Measurements from ENCODE around the gene BHLHE23. TPM values are rescaled to one million over a fixed set of nuclear protein-coding genes. Genes with fewer than 3 reads are reported as not detected.

Gene BHLHE23
- polyA plus RNA-seq, 1 of the 3 experiments (the other 2 are of a cell fraction), result not detected

DNA sequence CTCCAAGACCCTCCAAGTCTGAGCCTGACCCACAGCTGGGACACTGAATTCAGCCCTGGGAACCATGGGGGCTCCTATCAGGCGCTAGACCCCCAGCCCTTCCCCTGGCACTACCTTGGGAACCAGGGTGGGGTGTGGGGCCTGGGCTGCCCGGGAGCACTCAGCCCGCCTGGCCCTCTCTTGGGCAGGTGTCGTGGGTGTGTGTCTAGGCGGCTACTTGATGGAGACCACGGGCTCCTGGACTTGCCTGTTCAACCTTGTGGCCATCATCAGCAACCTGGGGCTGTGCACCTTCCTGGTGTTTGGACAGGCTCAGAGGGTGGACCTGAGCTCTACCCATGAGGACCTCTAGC, 39.6 kb downstream of the BHLHE23 start:
- CTCF ChIA-PET, result interaction anchor here (0.7 kb wide), 1 partner anchor 145 kb away, joined by 4 read pairs; no protein-coding TSS in a partner anchor
- Histone ChIP-seq H3K4me1 (ENCODE audit: control insufficient read depth in 1 of 2, insufficient read depth in 2 of 2, low read depth in 1 of 2, low read length in 1 of 2) (no peaks in the 10 kb centered on the region; a peak in 1 of 4 replicates), H3K27me3 (ENCODE audit: insufficient read depth) (0 out of 2 replicates have a peak, but pooled peaks cover 11% of the 10 kb centered on the region), H3K4me2 (no peak overlapping the region), H3F3A (replicated peaks; ENCODE audit: insufficient read depth) (no peaks in the 10 kb centered on the region), H3K9me2 (no peaks in the 10 kb centered on the region), H2AFZ (ENCODE audit: low read depth) (no peak overlapping the region), H4K20me1 (ENCODE audit: insufficient read depth) (0 out of 2 replicates have a peak, but pooled peaks cover 3% of the 10 kb centered on the region), H3K4me3 (ENCODE audit: low read depth in 2 of 2, low read length in 1 of 2) (no peak overlapping the region), H3K27ac (ENCODE audit: low read depth in 2 of 2, low read length in 1 of 2) (no peak overlapping the region), H3K9me3 (no peaks in the 10 kb centered on the region), H3K79me2 (ENCODE audit: insufficient read depth) (no peaks in the 10 kb centered on the region), H3K9ac (no peak overlapping the region), H3K36me3 (replicated peaks in 1 of 2; ENCODE audit: control insufficient read depth in 1 of 2, insufficient read depth in 2 of 2, low read length in 1 of 2) (no peaks in the 10 kb centered on the region)
- TF ChIP-seq SIN3A (IDR thresholded peaks at IDR 0.05; ENCODE audit: borderline replicate concordance, low read depth, low read length), result no peak
- no peak for TF ChIP-seq FOXJ3 (CRISPR knock-in tag; IDR thresholded peaks at IDR 0.05)
- TF ChIP-seq TCF12 (IDR thresholded peaks at IDR 0.05), result no peak
- TF ChIP-seq, protein P1, sequence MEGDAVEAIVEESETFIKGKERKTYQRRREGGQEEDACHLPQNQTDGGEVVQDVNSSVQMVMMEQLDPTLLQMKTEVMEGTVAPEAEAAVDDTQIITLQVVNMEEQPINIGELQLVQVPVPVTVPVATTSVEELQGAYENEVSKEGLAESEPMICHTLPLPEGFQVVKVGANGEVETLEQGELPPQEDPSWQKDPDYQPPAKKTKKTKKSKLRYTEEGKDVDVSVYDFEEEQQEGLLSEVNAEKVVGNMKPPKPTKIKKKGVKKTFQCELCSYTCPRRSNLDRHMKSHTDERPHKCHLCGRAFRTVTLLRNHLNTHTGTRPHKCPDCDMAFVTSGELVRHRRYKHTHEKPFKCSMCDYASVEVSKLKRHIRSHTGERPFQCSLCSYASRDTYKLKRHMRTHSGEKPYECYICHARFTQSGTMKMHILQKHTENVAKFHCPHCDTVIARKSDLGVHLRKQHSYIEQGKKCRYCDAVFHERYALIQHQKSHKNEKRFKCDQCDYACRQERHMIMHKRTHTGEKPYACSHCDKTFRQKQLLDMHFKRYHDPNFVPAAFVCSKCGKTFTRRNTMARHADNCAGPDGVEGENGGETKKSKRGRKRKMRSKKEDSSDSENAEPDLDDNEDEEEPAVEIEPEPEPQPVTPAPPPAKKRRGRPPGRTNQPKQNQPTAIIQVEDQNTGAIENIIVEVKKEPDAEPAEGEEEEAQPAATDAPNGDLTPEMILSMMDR (IDR thresholded peaks at IDR 0.05), result no peak
- no peak for TF ChIP-seq USF2 (IDR thresholded peaks at IDR 0.05; ENCODE audit: borderline replicate concordance, low read depth, low read length)
- no peak for TF ChIP-seq FOXM1 (IDR thresholded peaks at IDR 0.05; ENCODE audit: low read depth)
- TF ChIP-seq EP300 (IDR thresholded peaks at IDR 0.05; ENCODE audit: borderline replicate concordance in 1 of 2, low read depth in 1 of 2, low read length in 1 of 2), result no peak
- TF ChIP-seq ELF1 (IDR thresholded peaks at IDR 0.05), result no peak
- no peak for TF ChIP-seq CHD2 (IDR thresholded peaks at IDR 0.05; ENCODE audit: low read length, partially characterized antibody)
- TF ChIP-seq MEF2A (IDR thresholded peaks at IDR 0.05; ENCODE audit: borderline replicate concordance, low read depth), result no peak
- no peak for TF ChIP-seq POLR2AphosphoS5 (IDR thresholded peaks at IDR 0.05; ENCODE audit: low read depth, low read length)
- TF ChIP-seq, protein P2, sequence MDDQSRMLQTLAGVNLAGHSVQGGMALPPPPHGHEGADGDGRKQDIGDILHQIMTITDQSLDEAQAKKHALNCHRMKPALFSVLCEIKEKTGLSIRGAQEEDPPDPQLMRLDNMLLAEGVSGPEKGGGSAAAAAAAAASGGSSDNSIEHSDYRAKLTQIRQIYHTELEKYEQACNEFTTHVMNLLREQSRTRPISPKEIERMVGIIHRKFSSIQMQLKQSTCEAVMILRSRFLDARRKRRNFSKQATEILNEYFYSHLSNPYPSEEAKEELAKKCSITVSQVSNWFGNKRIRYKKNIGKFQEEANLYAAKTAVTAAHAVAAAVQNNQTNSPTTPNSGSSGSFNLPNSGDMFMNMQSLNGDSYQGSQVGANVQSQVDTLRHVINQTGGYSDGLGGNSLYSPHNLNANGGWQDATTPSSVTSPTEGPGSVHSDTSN (IDR thresholded peaks at IDR 0.05), result no peak
- no peak for TF ChIP-seq RXRA (IDR thresholded peaks at IDR 0.05; ENCODE audit: borderline replicate concordance, low read depth)
- TF ChIP-seq EZH2phosphoT487 (IDR thresholded peaks at IDR 0.05; ENCODE audit: borderline replicate concordance, low read depth), result no peak
- TF ChIP-seq, protein P3, sequence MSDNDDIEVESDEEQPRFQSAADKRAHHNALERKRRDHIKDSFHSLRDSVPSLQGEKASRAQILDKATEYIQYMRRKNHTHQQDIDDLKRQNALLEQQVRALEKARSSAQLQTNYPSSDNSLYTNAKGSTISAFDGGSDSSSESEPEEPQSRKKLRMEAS (IDR thresholded peaks at IDR 0.05; ENCODE audit: low read depth), result no peak
- no peak for TF ChIP-seq TAF1 (IDR thresholded peaks at IDR 0.05; ENCODE audit: borderline replicate concordance, low read depth, low read length)
- TF ChIP-seq, protein P4, sequence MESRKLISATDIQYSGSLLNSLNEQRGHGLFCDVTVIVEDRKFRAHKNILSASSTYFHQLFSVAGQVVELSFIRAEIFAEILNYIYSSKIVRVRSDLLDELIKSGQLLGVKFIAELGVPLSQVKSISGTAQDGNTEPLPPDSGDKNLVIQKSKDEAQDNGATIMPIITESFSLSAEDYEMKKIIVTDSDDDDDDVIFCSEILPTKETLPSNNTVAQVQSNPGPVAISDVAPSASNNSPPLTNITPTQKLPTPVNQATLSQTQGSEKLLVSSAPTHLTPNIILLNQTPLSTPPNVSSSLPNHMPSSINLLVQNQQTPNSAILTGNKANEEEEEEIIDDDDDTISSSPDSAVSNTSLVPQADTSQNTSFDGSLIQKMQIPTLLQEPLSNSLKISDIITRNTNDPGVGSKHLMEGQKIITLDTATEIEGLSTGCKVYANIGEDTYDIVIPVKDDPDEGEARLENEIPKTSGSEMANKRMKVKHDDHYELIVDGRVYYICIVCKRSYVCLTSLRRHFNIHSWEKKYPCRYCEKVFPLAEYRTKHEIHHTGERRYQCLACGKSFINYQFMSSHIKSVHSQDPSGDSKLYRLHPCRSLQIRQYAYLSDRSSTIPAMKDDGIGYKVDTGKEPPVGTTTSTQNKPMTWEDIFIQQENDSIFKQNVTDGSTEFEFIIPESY (IDR thresholded peaks at IDR 0.05; ENCODE audit: borderline replicate concordance, low read depth), result no peak
- no peak for TF ChIP-seq IRF3 (IDR thresholded peaks at IDR 0.05; ENCODE audit: low read depth, low read length)
- no peak for TF ChIP-seq GABPA (IDR thresholded peaks at IDR 0.05; ENCODE audit: low read depth)
- WGBS (ENCODE audit: low lambda C conversion rate), result 71% methylated on average over 5 of the region's 6 CpGs
- POLR2A ChIA-PET, result no interaction called here
- no peak for DNase-seq

All from SK-N-SH (cell line).